SK-N-SH (cell line): Measurements from ENCODE around the gene KLHL28. TPM values are rescaled to one million over a fixed set of nuclear protein-coding genes. Genes with fewer than 3 reads are reported as not detected.

ENCODE experiments used
- CTCF ChIA-PET: fragments of 300-600, 350-600 bp; formaldehyde crosslinking; extraction: SDS; loops from one replicate; lab custom pipeline; 2021; lab: Yijun Ruan, JAX
- POLR2A ChIA-PET: fragments of 350-600 bp; sonication (Branson Sonifier 250); formaldehyde crosslinking; extraction: SDS; loops from one replicate; lab custom pipeline; 2020; ENCODE audit warnings: antibody characterized with exemption, inconsistent platforms; lab: Yijun Ruan, JAX
- DNase-seq: peaks from one replicate; pipeline ENCODE4 v3.0.0; 2012
- H2AFZ ChIP-seq: fragments of 200-600 bp; sonication (generic); 2 replicates; pipeline ENCODE4 v1.8.1; 2016; ENCODE audit warnings: antibody characterized with exemption, mild to moderate bottlenecking, low read depth
- H3F3A ChIP-seq: fragments of 200-600 bp; sonication (generic); replicated peaks from 2 replicates; pipeline ENCODE3; 2016; ENCODE audit warnings: antibody characterized with exemption, mild to moderate bottlenecking; ENCODE audit not compliant: insufficient read depth
- H3K27ac ChIP-seq, 2 experiments: fragments of 200-500 bp in 1 of 2; fragments of 200-600 bp in 1 of 2; sonication (Bioruptor generic) in 1 of 2; sonication (generic), shearing (Covaris generic) in 1 of 2; 2 replicates each; pipeline versions ENCODE4 v1.5.1 to v1.6.1; 2014 to 2016; ENCODE audit warnings: low read depth in 2 of 2, inconsistent platforms in 1 of 2, low read length in 1 of 2, mild to moderate bottlenecking in 1 of 2, mixed read lengths in 1 of 2
- H3K27me3 ChIP-seq: fragments of 200-600 bp; sonication (generic), shearing (Covaris generic); 2 replicates; pipeline ENCODE4 v1.6.1; 2016; ENCODE audit warnings: mixed run types; ENCODE audit not compliant: insufficient read depth
- H3K36me3 ChIP-seq, 2 experiments: fragments of 200-500 bp in 1 of 2; fragments of 200-600 bp in 1 of 2; sonication (Bioruptor generic) in 1 of 2; sonication (generic) in 1 of 2; replicated peaks in 1 of 2; 2 replicates each; pipeline versions ENCODE3 to v1.5.1; 2014 to 2016; ENCODE audit warnings: low read length in 1 of 2, mild to moderate bottlenecking in 1 of 2; ENCODE audit not compliant: insufficient read depth in 2 of 2, control insufficient read depth in 1 of 2
- H3K4me1 ChIP-seq, 2 experiments: fragments of 200-500 bp in 1 of 2; fragments of 200-600 bp in 1 of 2; sonication (Bioruptor generic) in 1 of 2; sonication (generic), shearing (Covaris generic) in 1 of 2; 2 replicates each; pipeline versions ENCODE4 v1.5.1 to v1.6.1; 2014 to 2016; ENCODE audit warnings: low read depth in 1 of 2, low read length in 1 of 2, mixed run types in 1 of 2; ENCODE audit not compliant: insufficient read depth in 2 of 2, control insufficient read depth in 1 of 2
- H3K4me2 ChIP-seq: fragments of 200-600 bp; sonication (generic), shearing (Covaris generic); 2 replicates; pipeline ENCODE4 v1.6.1; 2017; ENCODE audit warnings: mixed run types
- H3K4me3 ChIP-seq, 2 experiments: fragments of 200-500 bp in 1 of 2; fragments of 200-600 bp in 1 of 2; sonication (Bioruptor generic) in 1 of 2; sonication (generic), shearing (Covaris generic) in 1 of 2; 2 replicates each; pipeline versions ENCODE4 v1.5.1 to v1.8.1; 2014 to 2016; ENCODE audit warnings: low read depth in 2 of 2, inconsistent platforms in 1 of 2, low read length in 1 of 2, mild to moderate bottlenecking in 1 of 2, mixed read lengths in 1 of 2, moderate library complexity in 1 of 2
- H3K79me2 ChIP-seq: fragments of 200-600 bp; sonication (generic); 2 replicates; pipeline ENCODE4 v1.8.1; 2017; ENCODE audit warnings: mild to moderate bottlenecking; ENCODE audit not compliant: insufficient read depth
- H3K9ac ChIP-seq: fragments of 200-600 bp; sonication (generic); 2 replicates; pipeline ENCODE4 v1.6.1; 2017; ENCODE audit warnings: mixed run types
- H3K9me2 ChIP-seq: fragments of 200-600 bp; sonication (generic); 2 replicates; pipeline ENCODE4 v1.6.1; 2017; ENCODE audit warnings: mixed run types
- H3K9me3 ChIP-seq: fragments of 200-600 bp; sonication (generic); 2 replicates; pipeline ENCODE4 v1.6.1; 2017; ENCODE audit warnings: mixed run types, mild to moderate bottlenecking, moderate library complexity
- H4K20me1 ChIP-seq: fragments of 200-600 bp; sonication (generic); 2 replicates; pipeline ENCODE4 v1.6.1; 2017; ENCODE audit warnings: mild to moderate bottlenecking, mixed run types; ENCODE audit not compliant: insufficient read depth
- CTCF ChIP-seq: fragments of 200-600 bp; sonication (generic); IDR thresholded peaks from 2 replicates; pipeline ENCODE4 v1.6.1; 2017; ENCODE audit warnings: antibody characterized with exemption, mild to moderate bottlenecking, moderate library complexity
- ELF1 ChIP-seq: IDR thresholded peaks from 2 replicates; pipeline ENCODE4 v1.4.0; 2012
- EZH2phosphoT487 ChIP-seq: fragments of 200-600 bp; sonication (generic); IDR thresholded peaks from 2 replicates; pipeline ENCODE4 v1.6.1; 2017; ENCODE audit warnings: low read depth, mixed run types, mild to moderate bottlenecking, antibody characterized with exemption, moderate library complexity, borderline replicate concordance
- FOSL2 ChIP-seq: IDR thresholded peaks from 2 replicates; pipeline ENCODE4 v1.4.0; 2012; ENCODE audit warnings: low read depth, mild to moderate bottlenecking, moderate library complexity, borderline replicate concordance
- FOXJ3 ChIP-seq: sonication (generic); formaldehyde crosslinking; IDR thresholded peaks from 2 replicates; pipeline ENCODE4 v1.5.1; 2020; ENCODE audit warnings: mild to moderate bottlenecking, missing genetic modification reagents
- FOXM1 ChIP-seq: IDR thresholded peaks from 2 replicates; pipeline ENCODE4 v1.4.0; 2012; ENCODE audit warnings: low read depth, mild to moderate bottlenecking
- GATA2 ChIP-seq: sonication (generic); formaldehyde crosslinking; IDR thresholded peaks from 2 replicates; pipeline ENCODE4 v1.5.0; 2020; ENCODE audit warnings: mild to moderate bottlenecking, missing genetic modification reagents
- MAX ChIP-seq: IDR thresholded peaks from 2 replicates; pipeline ENCODE4 v1.4.0; 2012; ENCODE audit warnings: low read depth
- MEF2A ChIP-seq: IDR thresholded peaks from 2 replicates; pipeline ENCODE4 v1.4.0; 2012; ENCODE audit warnings: low read depth, borderline replicate concordance
- NFIC ChIP-seq: IDR thresholded peaks from 2 replicates; pipeline ENCODE4 v1.4.0; 2012; ENCODE audit warnings: borderline replicate concordance
- NRF1 ChIP-seq: IDR thresholded peaks from 2 replicates; pipeline ENCODE4 v1.6.1; 2012; ENCODE audit warnings: low read depth, mild to moderate bottlenecking, low read length
- PBX3 ChIP-seq: IDR thresholded peaks from 2 replicates; pipeline ENCODE4; 2012
- POLR2AphosphoS5 ChIP-seq: IDR thresholded peaks from 2 replicates; pipeline ENCODE4 v1.6.1; 2012; ENCODE audit warnings: low read depth, low read length
- RAD21 ChIP-seq: IDR thresholded peaks from 2 replicates; pipeline ENCODE4 v1.6.1; 2012; ENCODE audit warnings: mild to moderate bottlenecking, low read length
- REST ChIP-seq: IDR thresholded peaks from 2 replicates; pipeline ENCODE4 v1.6.1; 2012; ENCODE audit warnings: mild to moderate bottlenecking, low read depth, low read length, moderate library complexity
- RFX5 ChIP-seq: IDR thresholded peaks from 2 replicates; pipeline ENCODE4 v1.6.1; 2012; ENCODE audit warnings: mild to moderate bottlenecking, improper control_type of control experiment, low read length
- RXRA ChIP-seq: IDR thresholded peaks from 2 replicates; pipeline ENCODE4 v1.4.0; 2012; ENCODE audit warnings: low read depth, mild to moderate bottlenecking, borderline replicate concordance
- SIN3A ChIP-seq: IDR thresholded peaks from 2 replicates; pipeline ENCODE4 v1.6.1; 2012; ENCODE audit warnings: low read depth, mild to moderate bottlenecking, low read length, moderate library complexity, borderline replicate concordance
- SMC3 ChIP-seq: IDR thresholded peaks from 2 replicates; pipeline ENCODE4 v1.6.1; 2012; ENCODE audit warnings: low read depth, low read length, improper control_type of control experiment
- TCF12 ChIP-seq: IDR thresholded peaks from 2 replicates; pipeline ENCODE4 v1.4.0; 2012
- TEAD4 ChIP-seq: IDR thresholded peaks from 2 replicates; pipeline ENCODE4 v1.4.0; 2012; ENCODE audit warnings: mild to moderate bottlenecking, borderline replicate concordance; ENCODE audit not compliant: insufficient read depth
- YY1 ChIP-seq: IDR thresholded peaks from 2 replicates; pipeline ENCODE4 v1.4.0; 2012; ENCODE audit warnings: low read depth, mild to moderate bottlenecking
- WGBS: methylation state at CpG from one replicate; pipeline ENCODE4 v1.1.6; 2017; ENCODE audit warnings: low lambda C conversion rate; 5-methylcytosine and 5-hydroxymethylcytosine counted together
- polyA plus RNA-seq, 3 experiments: library from polyadenylated mRNA; depleted of rRNA; stranded (reverse); fragments of >200 nt; gene quantifications; 2 replicates each; pipeline ENCODE4 v1.2.3, GENCODE V29; 2012

The KLHL28 gene
- polyA plus RNA-seq, 1 of the 3 experiments (the other 2 are of a cell fraction): 0.72 TPM

- Histone ChIP-seq H3K27me3 (no peaks in the 10 kb centered on the region), H3K4me1 (no peaks in the 10 kb centered on the region; a peak in 1 of 4 replicates), H4K20me1 (no peaks in the 10 kb centered on the region), H3K27ac (no peak overlapping the region), H3K4me3 (no peak overlapping the region), H3K79me2 (no peaks in the 10 kb centered on the region), H3K4me2 (no peak overlapping the region), H3K36me3 (no peaks in the 10 kb centered on the region), H3K9ac (no peak overlapping the region), H3K9me2 (no peaks in the 10 kb centered on the region), H2AFZ (no peak overlapping the region), H3F3A (no peaks in the 10 kb centered on the region), H3K9me3 (no peaks in the 10 kb centered on the region)
- 91% methylated on average over 2 of the region's 2 CpGs for WGBS
- DNase-seq: no peak
- TF ChIP-seq NFIC (no peak), TCF12 (no peak), PBX3 (no peak), SMC3 (no peak), POLR2AphosphoS5 (no peak), RXRA (no peak), FOSL2 (no peak), SIN3A (no peak), MAX (no peak), ELF1 (no peak), RFX5 (no peak), YY1 (no peak), TEAD4 (no peak)
- ChIA-PET POLR2A (no interaction called here), CTCF (interaction anchor here (1.2 kb wide), 1 partner anchor 358 kb away, joined by 3 read pairs; no protein-coding TSS in a partner anchor)
Measured at GRCh38 chr14:44910821-44911220, 50.9 kb downstream of the KLHL28 start.

- Histone ChIP-seq H3K9ac (no peak overlapping the region), H2AFZ (no peak overlapping the region), H3K4me3 (no peak overlapping the region), H4K20me1 (no peaks in the 10 kb centered on the region), H3K36me3 (peaks cover 0 to 4% of the 10 kb centered on the region in 2 experiments), H3K4me1 (no peaks in the 10 kb centered on the region; a peak in 1 of 4 replicates), H3K27me3 (no peaks in the 10 kb centered on the region), H3K9me3 (no peaks in the 10 kb centered on the region), H3F3A (no peaks in the 10 kb centered on the region), H3K79me2 (peaks cover 5% of the 10 kb centered on the region; the same call in 1 of the 2 replicates), H3K4me2 (no peak overlapping the region), H3K27ac (no peak overlapping the region), H3K9me2 (no peaks in the 10 kb centered on the region)
- POLR2A ChIA-PET: interaction anchor here (0.6 kb wide), 1 partner anchor 351 kb away, joined by 6 read pairs; the partner anchor contains the start of gene MIS18BP1
- CTCF ChIA-PET: no interaction called here
- DNase-seq: no peak
- WGBS: 32% methylated on average over 2 of the region's 2 CpGs
- TF ChIP-seq FOSL2 (no peak), EZH2phosphoT487 (no peak), RAD21 (no peak), PBX3 (no peak), RXRA (no peak), NRF1 (no peak), MEF2A (no peak), FOXJ3 (CRISPR knock-in tag) (no peak), REST (no peak), CTCF (no peak), GATA2 (CRISPR knock-in tag) (no peak), FOXM1 (no peak)
Measured at GRCh38 chr14:44901696-44902095, 60.1 kb downstream of the KLHL28 start.
